Loucy (cell line): ENCODE data around the gene FOXC1.

ENCODE experiments used
- H2AFZ ChIP-seq: fragments of 200-600 bp; sonication (generic); 2 replicates; pipeline ENCODE4 v1.6.0; 2016; ENCODE audit warnings: antibody characterized with exemption, mild to moderate bottlenecking, low read length, moderate library complexity
- H3F3A ChIP-seq: fragments of 200-600 bp; 2 replicates; pipeline ENCODE4 v1.6.0; 2016; ENCODE audit warnings: antibody characterized with exemption, low read depth, mild to moderate bottlenecking
- H3K27me3 ChIP-seq: fragments of 200-600 bp; sonication (generic); 2 replicates; pipeline ENCODE4 v1.6.1; 2014; ENCODE audit warnings: low read length, mild to moderate bottlenecking; ENCODE audit not compliant: insufficient read depth, poor library complexity, severe bottlenecking
- H3K36me3 ChIP-seq: fragments of 200-600 bp; sonication (generic); 2 replicates; pipeline ENCODE4 v1.6.1; 2016; ENCODE audit warnings: low read length; ENCODE audit not compliant: insufficient read depth
- H3K4me1 ChIP-seq: fragments of 200-600 bp; sonication (generic); 2 replicates; pipeline ENCODE4 v1.5.1; 2014; ENCODE audit warnings: low read length, mild to moderate bottlenecking; ENCODE audit not compliant: insufficient read depth, poor library complexity, severe bottlenecking
- H3K4me2 ChIP-seq: fragments of 200-600 bp; sonication (generic); 2 replicates; pipeline ENCODE4 v1.6.0; 2014; ENCODE audit warnings: antibody characterized with exemption, low read length, low read depth, mild to moderate bottlenecking; ENCODE audit not compliant: poor library complexity, severe bottlenecking
- H3K4me3 ChIP-seq: fragments of 200-600 bp; sonication (generic); 2 replicates; pipeline ENCODE4 v1.5.1; 2014; ENCODE audit warnings: low read length, mild to moderate bottlenecking, mixed read lengths; ENCODE audit not compliant: poor library complexity, severe bottlenecking
- H3K79me2 ChIP-seq: fragments of 200-600 bp; sonication (generic); 2 replicates; pipeline ENCODE4 v1.6.1; 2014; ENCODE audit warnings: low read length; ENCODE audit not compliant: insufficient read depth
- H3K9ac ChIP-seq: fragments of 200-600 bp; sonication (generic); 2 replicates; pipeline ENCODE4 v1.6.0; 2014; ENCODE audit warnings: mild to moderate bottlenecking, low read depth, low read length, moderate library complexity; ENCODE audit not compliant: poor library complexity, severe bottlenecking
- H3K9me2 ChIP-seq: fragments of 200-600 bp; sonication (generic); replicated peaks from 2 replicates; pipeline ENCODE4 v1.6.1; 2016; ENCODE audit warnings: low read depth, low read length, mixed read lengths
- H3K9me3 ChIP-seq: fragments of 200-600 bp; sonication (generic); 2 replicates; pipeline ENCODE4 v1.6.1; 2014; ENCODE audit warnings: mild to moderate bottlenecking, antibody characterized with exemption, low read length, low read depth; ENCODE audit not compliant: insufficient read depth
- H4K20me1 ChIP-seq: fragments of 200-600 bp; sonication (generic); 2 replicates; pipeline ENCODE4 v1.6.0; 2014; ENCODE audit warnings: antibody characterized with exemption, low read length, mild to moderate bottlenecking; ENCODE audit not compliant: insufficient read depth, poor library complexity, severe bottlenecking
- EZH2phosphoT487 ChIP-seq: fragments of 200-600 bp; IDR thresholded peaks from 2 replicates; pipeline ENCODE4 v1.6.1; 2018; ENCODE audit warnings: antibody characterized with exemption, mild to moderate bottlenecking, moderate library complexity, borderline replicate concordance
- TF ChIP-seq, protein P1 (sequence below): fragments of 200-600 bp; sonication (generic); conservative IDR thresholded peaks from 2 replicates; pipeline ENCODE4 v1.5.1; 2014; ENCODE audit warnings: mild to moderate bottlenecking, antibody characterized with exemption, low read length

FOXC1 gene

DNA sequence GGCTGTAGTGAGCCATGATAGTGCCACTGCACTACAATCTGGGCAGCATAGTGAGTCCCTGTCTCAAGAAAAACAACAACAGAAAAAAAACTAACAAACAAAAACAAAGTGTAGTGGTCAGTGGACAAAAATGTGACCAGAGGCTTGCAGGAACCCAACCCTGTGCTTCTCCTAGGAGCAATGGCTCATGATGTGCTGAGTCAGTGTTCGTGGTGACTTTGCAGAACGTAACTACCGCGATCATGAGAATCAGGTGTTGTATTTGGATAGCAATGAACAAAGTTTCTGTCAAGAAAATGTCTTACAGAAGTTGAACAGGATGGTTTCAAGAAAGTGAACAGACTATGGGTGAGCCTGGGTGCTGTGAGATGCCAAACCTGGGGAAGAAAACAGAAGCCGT lies 18.5 kb upstream of the FOXC1 start:
- Histone ChIP-seq H3K9me2 (no peaks in the 10 kb centered on the region), H3K4me3 (no peak overlapping the region), H3F3A (no peaks in the 10 kb centered on the region), H3K36me3 (no peaks in the 10 kb centered on the region), H3K4me2 (no peak overlapping the region), H3K9ac (no peak overlapping the region), H3K4me1 (peaks cover 17% of the 10 kb centered on the region), H2AFZ (no peak overlapping the region), H3K79me2 (no peaks in the 10 kb centered on the region), H4K20me1 (no peaks in the 10 kb centered on the region), H3K27me3 (no peaks in the 10 kb centered on the region), H3K9me3 (no peaks in the 10 kb centered on the region)
- TF ChIP-seq, protein P1, sequence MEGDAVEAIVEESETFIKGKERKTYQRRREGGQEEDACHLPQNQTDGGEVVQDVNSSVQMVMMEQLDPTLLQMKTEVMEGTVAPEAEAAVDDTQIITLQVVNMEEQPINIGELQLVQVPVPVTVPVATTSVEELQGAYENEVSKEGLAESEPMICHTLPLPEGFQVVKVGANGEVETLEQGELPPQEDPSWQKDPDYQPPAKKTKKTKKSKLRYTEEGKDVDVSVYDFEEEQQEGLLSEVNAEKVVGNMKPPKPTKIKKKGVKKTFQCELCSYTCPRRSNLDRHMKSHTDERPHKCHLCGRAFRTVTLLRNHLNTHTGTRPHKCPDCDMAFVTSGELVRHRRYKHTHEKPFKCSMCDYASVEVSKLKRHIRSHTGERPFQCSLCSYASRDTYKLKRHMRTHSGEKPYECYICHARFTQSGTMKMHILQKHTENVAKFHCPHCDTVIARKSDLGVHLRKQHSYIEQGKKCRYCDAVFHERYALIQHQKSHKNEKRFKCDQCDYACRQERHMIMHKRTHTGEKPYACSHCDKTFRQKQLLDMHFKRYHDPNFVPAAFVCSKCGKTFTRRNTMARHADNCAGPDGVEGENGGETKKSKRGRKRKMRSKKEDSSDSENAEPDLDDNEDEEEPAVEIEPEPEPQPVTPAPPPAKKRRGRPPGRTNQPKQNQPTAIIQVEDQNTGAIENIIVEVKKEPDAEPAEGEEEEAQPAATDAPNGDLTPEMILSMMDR = no peak
- no peak for TF ChIP-seq EZH2phosphoT487

DNA sequence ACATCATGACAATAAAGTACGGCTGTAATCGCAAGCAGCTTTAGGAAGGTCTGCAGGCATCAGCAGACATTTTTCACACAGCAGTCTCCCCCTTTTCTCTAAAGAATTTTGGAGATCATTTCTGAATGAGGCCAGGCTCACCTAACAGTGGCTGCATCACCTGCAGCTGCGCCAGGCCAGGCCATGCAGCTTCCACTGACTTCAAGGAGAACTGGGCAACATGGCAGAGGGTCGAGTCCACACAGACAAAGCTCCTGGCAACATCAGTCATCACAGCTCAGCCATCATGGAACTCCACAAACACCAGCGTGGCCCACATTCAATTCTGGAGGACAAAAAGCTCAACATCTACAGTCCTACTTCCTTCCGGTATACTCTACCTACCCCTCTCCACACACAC lies 17.8 kb upstream of the FOXC1 start:
- Histone ChIP-seq H2AFZ (no peak overlapping the region), H3K27me3 (no peaks in the 10 kb centered on the region)
- TF ChIP-seq EZH2phosphoT487 = no peak
- TF ChIP-seq, protein P1 = no peak

DNA sequence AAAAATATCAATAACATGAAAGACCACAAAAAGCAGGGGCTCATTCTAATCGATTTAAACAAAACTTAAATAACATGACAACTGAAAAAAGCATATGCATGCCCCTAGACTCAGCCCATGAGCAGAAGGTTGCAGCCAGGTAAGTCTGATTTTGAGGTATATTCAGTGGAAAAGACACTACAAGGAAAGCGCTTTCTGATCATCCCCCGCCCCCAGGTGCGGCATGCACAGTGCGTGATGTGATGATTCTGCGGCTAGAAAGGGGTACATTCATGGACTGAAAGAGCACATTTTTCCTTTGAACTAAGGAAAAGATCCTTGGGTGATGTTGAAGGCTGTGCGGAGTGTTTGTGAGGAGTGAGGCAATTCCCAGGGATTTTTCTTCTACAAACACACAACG lies 16.9 kb upstream of the FOXC1 start:
- Histone ChIP-seq H3K79me2 (no peaks in the 10 kb centered on the region), H3K4me3 (no peak overlapping the region), H3K4me1 (peaks cover 21% of the 10 kb centered on the region), H3K9ac (no peak overlapping the region), H3K9me3 (no peaks in the 10 kb centered on the region), H3K36me3 (no peaks in the 10 kb centered on the region), H3F3A (no peaks in the 10 kb centered on the region), H4K20me1 (no peaks in the 10 kb centered on the region), H3K9me2 (no peaks in the 10 kb centered on the region), H2AFZ (no peak overlapping the region), H3K4me2 (no peak overlapping the region), H3K27me3 (no peaks in the 10 kb centered on the region)
- no peak for TF ChIP-seq EZH2phosphoT487
- TF ChIP-seq, protein P1 = no peak

More for the DNA sequence above, 17.8 kb upstream of the FOXC1 start:
- H3K79me2 ChIP-seq = no peaks in the 10 kb centered on the region
- H3K4me3 ChIP-seq = no peak overlapping the region
- H3F3A ChIP-seq = no peaks in the 10 kb centered on the region
- no peaks in the 10 kb centered on the region for H3K36me3 ChIP-seq
- H4K20me1 ChIP-seq = no peaks in the 10 kb centered on the region
- no peak overlapping the region for H3K4me2 ChIP-seq
- H3K9me2 ChIP-seq = no peaks in the 10 kb centered on the region
- H3K4me1 ChIP-seq = peaks cover 21% of the 10 kb centered on the region
- no peaks in the 10 kb centered on the region for H3K9me3 ChIP-seq
- no peak overlapping the region for H3K9ac ChIP-seq
